HEK293 (cell line): ENCODE measurements around the gene MTFR1L.
A peak's percentile ranks its signal among the peaks of the same experiment; 100 is the strongest.

ENCODE experiments used
- EGR2 ChIP-seq: fragments of 450-650 bp; formaldehyde crosslinking; IDR thresholded peaks from 2 replicates; pipeline ENCODE4 v1.5.1; 2016; ENCODE audit warnings: low read depth, missing biosample characterization, missing genetic modification characterization
- FEZF1 ChIP-seq: fragments of 450-650 bp; formaldehyde crosslinking; IDR thresholded peaks from 2 replicates; pipeline ENCODE4 v1.5.1; 2016; ENCODE audit warnings: missing biosample characterization, missing genetic modification characterization
- GLIS1 ChIP-seq: fragments of 450-650 bp; formaldehyde crosslinking; IDR thresholded peaks from 2 replicates; pipeline ENCODE4 v1.5.1; 2016; ENCODE audit warnings: missing biosample characterization, missing genetic modification characterization
- GLIS2 ChIP-seq: fragments of 450-650 bp; formaldehyde crosslinking; IDR thresholded peaks from 2 replicates; pipeline ENCODE4 v1.5.1; 2016; ENCODE audit warnings: missing biosample characterization, missing genetic modification characterization
- HOXD13 ChIP-seq: sonication (generic); formaldehyde crosslinking; IDR thresholded peaks from 2 replicates; pipeline ENCODE4 v1.8.0; 2022; ENCODE audit warnings: missing genetic modification reagents, borderline replicate concordance
- KLF1 ChIP-seq: fragments of 450-650 bp; formaldehyde crosslinking; IDR thresholded peaks from 2 replicates; pipeline ENCODE4 v1.5.1; 2016; ENCODE audit warnings: missing biosample characterization, missing genetic modification characterization
- OVOL3 ChIP-seq: fragments of 450-650 bp; formaldehyde crosslinking; IDR thresholded peaks from 2 replicates; pipeline ENCODE4 v1.5.1; 2016; ENCODE audit warnings: missing biosample characterization, missing genetic modification characterization
- ZNF121 ChIP-seq: fragments of 450-650 bp; formaldehyde crosslinking; IDR thresholded peaks from 2 replicates; pipeline ENCODE4 v1.5.1; 2016; ENCODE audit warnings: missing biosample characterization, missing genetic modification characterization
- ZNF133 ChIP-seq: fragments of 450-650 bp; formaldehyde crosslinking; IDR thresholded peaks from 2 replicates; pipeline ENCODE4 v1.5.1; 2016; ENCODE audit warnings: missing biosample characterization, missing genetic modification characterization
- ZNF354C ChIP-seq: fragments of 450-650 bp; formaldehyde crosslinking; IDR thresholded peaks from 2 replicates; pipeline ENCODE4 v1.5.1; 2016; ENCODE audit warnings: missing biosample characterization, missing genetic modification characterization, low read depth, borderline replicate concordance
- ZNF37A ChIP-seq: fragments of 450-650 bp; IDR thresholded peaks from 2 replicates; pipeline ENCODE4 v1.5.1; 2018; ENCODE audit warnings: missing biosample characterization, missing genetic modification characterization
- ZNF501 ChIP-seq: fragments of 450-650 bp; formaldehyde crosslinking; IDR thresholded peaks from 2 replicates; pipeline ENCODE4 v1.5.1; 2016; ENCODE audit warnings: missing biosample characterization, missing genetic modification characterization
- ZNF658 ChIP-seq: fragments of 450-650 bp; formaldehyde crosslinking; IDR thresholded peaks from 2 replicates; pipeline ENCODE4; 2016; ENCODE audit warnings: missing biosample characterization, missing genetic modification characterization
- ZNF660 ChIP-seq: fragments of 450-650 bp; IDR thresholded peaks from 2 replicates; pipeline ENCODE4 v1.5.1; 2018; ENCODE audit warnings: missing biosample characterization, mild to moderate bottlenecking, missing genetic modification characterization
- ZNF701 ChIP-seq: fragments of 450-650 bp; formaldehyde crosslinking; IDR thresholded peaks from 2 replicates; pipeline ENCODE4 v1.5.1; 2016; ENCODE audit warnings: missing biosample characterization, missing genetic modification characterization
- ZNF791 ChIP-seq: fragments of 450-650 bp; formaldehyde crosslinking; IDR thresholded peaks from 2 replicates; pipeline ENCODE4 v1.5.1; 2016; ENCODE audit warnings: missing biosample characterization, missing genetic modification characterization
- ZNF843 ChIP-seq: fragments of 450-650 bp; formaldehyde crosslinking; IDR thresholded peaks from 2 replicates; pipeline ENCODE4 v1.5.1; 2016; ENCODE audit warnings: missing biosample characterization, missing genetic modification characterization
- TF ChIP-seq, protein P1 (sequence below): fragments of 450-650 bp; formaldehyde crosslinking; IDR thresholded peaks from 2 replicates; pipeline ENCODE4 v1.5.1; 2016; ENCODE audit warnings: missing biosample characterization, missing genetic modification characterization
- TF ChIP-seq, protein P2 (sequence below): fragments of 450-650 bp; formaldehyde crosslinking; IDR thresholded peaks from 2 replicates; pipeline ENCODE4 v1.5.1; 2017; ENCODE audit warnings: missing biosample characterization, missing genetic modification characterization
- TF ChIP-seq, protein P3 (sequence below): fragments of 450-650 bp; IDR thresholded peaks from 2 replicates; pipeline ENCODE4 v1.5.1; 2018; ENCODE audit warnings: missing biosample characterization, mild to moderate bottlenecking, missing genetic modification characterization
- TF ChIP-seq, protein P4 (sequence below): fragments of 450-650 bp; IDR thresholded peaks from 2 replicates; pipeline ENCODE4 v1.5.1; 2018; ENCODE audit warnings: missing biosample characterization, missing genetic modification characterization
- TF ChIP-seq, protein P5 (sequence below): fragments of 450-650 bp; formaldehyde crosslinking; IDR thresholded peaks from 2 replicates; pipeline ENCODE4; 2016; ENCODE audit warnings: missing biosample characterization, missing genetic modification characterization
- TF ChIP-seq, protein P6 (sequence below): fragments of 450-650 bp; formaldehyde crosslinking; IDR thresholded peaks from 2 replicates; pipeline ENCODE4 v1.5.0; 2017; ENCODE audit warnings: missing biosample characterization, missing genetic modification characterization, borderline replicate concordance
- TF ChIP-seq, protein P7 (sequence below): fragments of 450-650 bp; formaldehyde crosslinking; IDR thresholded peaks from 2 replicates; pipeline ENCODE4 v1.5.1; 2016; ENCODE audit warnings: missing biosample characterization, missing genetic modification characterization

MTFR1L gene

DNA sequence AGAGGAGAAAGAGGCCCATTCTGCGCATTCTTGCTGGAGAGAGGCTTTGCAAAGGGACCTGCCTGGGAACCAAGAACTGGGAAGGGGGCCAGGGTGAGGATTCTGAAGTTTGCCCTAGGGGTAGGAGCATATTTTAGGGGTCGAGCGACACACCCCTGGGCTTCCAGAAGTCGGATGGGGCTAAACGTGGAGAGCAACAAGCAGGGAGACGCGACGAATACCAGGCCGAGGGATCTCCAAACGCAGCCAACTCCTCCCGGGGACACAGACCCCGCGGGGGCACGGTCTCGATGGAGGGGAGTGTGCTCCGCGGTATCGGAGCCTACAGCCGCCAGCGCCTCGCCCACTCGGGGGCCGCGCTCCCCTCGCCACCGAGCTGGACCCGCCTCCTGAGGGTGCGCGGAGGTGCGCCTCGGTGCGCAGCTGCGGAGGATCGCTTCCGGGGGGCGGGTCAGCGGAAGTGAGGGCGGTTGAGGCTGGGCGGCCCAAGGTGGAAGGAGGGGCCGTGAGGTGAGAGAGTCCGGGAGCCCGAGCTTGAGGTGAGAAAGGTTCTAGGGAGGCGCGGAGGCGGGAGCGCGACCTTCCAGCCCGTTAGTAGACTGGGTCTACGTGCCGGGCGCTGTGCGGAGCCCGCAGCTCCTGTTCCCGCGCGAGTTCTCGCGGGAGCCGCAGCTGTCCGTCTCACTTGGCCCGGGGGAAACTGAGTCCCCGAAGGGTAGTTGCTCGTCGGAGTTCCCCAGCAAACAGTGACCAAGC lies at the start of gene MTFR1L (continued):
- TF ChIP-seq, protein P1, sequence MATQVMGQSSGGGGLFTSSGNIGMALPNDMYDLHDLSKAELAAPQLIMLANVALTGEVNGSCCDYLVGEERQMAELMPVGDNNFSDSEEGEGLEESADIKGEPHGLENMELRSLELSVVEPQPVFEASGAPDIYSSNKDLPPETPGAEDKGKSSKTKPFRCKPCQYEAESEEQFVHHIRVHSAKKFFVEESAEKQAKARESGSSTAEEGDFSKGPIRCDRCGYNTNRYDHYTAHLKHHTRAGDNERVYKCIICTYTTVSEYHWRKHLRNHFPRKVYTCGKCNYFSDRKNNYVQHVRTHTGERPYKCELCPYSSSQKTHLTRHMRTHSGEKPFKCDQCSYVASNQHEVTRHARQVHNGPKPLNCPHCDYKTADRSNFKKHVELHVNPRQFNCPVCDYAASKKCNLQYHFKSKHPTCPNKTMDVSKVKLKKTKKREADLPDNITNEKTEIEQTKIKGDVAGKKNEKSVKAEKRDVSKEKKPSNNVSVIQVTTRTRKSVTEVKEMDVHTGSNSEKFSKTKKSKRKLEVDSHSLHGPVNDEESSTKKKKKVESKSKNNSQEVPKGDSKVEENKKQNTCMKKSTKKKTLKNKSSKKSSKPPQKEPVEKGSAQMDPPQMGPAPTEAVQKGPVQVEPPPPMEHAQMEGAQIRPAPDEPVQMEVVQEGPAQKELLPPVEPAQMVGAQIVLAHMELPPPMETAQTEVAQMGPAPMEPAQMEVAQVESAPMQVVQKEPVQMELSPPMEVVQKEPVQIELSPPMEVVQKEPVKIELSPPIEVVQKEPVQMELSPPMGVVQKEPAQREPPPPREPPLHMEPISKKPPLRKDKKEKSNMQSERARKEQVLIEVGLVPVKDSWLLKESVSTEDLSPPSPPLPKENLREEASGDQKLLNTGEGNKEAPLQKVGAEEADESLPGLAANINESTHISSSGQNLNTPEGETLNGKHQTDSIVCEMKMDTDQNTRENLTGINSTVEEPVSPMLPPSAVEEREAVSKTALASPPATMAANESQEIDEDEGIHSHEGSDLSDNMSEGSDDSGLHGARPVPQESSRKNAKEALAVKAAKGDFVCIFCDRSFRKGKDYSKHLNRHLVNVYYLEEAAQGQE (tag by site-specific recombination): 0 out of 2 replicates have a peak, but pooled peaks have one; percentile 16
- TF ChIP-seq, protein P2, sequence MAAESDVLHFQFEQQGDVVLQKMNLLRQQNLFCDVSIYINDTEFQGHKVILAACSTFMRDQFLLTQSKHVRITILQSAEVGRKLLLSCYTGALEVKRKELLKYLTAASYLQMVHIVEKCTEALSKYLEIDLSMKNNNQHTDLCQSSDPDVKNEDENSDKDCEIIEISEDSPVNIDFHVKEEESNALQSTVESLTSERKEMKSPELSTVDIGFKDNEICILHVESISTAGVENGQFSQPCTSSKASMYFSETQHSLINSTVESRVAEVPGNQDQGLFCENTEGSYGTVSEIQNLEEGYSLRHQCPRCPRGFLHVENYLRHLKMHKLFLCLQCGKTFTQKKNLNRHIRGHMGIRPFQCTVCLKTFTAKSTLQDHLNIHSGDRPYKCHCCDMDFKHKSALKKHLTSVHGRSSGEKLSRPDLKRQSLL (tag by site-specific recombination): peak; percentile 26; the same call in 1 of the 2 replicates
- no peak for TF ChIP-seq FEZF1 (tag by site-specific recombination)
- TF ChIP-seq ZNF501 (tag by site-specific recombination): peak; percentile 67; the same call in 1 of the 2 replicates
- TF ChIP-seq ZNF658 (tag by site-specific recombination): no peak
- TF ChIP-seq, protein P3, sequence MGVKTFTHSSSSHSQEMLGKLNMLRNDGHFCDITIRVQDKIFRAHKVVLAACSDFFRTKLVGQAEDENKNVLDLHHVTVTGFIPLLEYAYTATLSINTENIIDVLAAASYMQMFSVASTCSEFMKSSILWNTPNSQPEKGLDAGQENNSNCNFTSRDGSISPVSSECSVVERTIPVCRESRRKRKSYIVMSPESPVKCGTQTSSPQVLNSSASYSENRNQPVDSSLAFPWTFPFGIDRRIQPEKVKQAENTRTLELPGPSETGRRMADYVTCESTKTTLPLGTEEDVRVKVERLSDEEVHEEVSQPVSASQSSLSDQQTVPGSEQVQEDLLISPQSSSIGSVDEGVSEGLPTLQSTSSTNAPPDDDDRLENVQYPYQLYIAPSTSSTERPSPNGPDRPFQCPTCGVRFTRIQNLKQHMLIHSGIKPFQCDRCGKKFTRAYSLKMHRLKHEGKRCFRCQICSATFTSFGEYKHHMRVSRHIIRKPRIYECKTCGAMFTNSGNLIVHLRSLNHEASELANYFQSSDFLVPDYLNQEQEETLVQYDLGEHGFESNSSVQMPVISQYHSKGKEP (tag by site-specific recombination): no peak
- TF ChIP-seq HOXD13 (CRISPR knock-in tag): no peak
- TF ChIP-seq EGR2 (tag by site-specific recombination): peak; percentile 83
- TF ChIP-seq, protein P4, sequence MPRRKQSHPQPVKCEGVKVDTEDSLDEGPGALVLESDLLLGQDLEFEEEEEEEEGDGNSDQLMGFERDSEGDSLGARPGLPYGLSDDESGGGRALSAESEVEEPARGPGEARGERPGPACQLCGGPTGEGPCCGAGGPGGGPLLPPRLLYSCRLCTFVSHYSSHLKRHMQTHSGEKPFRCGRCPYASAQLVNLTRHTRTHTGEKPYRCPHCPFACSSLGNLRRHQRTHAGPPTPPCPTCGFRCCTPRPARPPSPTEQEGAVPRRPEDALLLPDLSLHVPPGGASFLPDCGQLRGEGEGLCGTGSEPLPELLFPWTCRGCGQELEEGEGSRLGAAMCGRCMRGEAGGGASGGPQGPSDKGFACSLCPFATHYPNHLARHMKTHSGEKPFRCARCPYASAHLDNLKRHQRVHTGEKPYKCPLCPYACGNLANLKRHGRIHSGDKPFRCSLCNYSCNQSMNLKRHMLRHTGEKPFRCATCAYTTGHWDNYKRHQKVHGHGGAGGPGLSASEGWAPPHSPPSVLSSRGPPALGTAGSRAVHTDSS (tag by site-specific recombination): no peak
- TF ChIP-seq, protein P5, sequence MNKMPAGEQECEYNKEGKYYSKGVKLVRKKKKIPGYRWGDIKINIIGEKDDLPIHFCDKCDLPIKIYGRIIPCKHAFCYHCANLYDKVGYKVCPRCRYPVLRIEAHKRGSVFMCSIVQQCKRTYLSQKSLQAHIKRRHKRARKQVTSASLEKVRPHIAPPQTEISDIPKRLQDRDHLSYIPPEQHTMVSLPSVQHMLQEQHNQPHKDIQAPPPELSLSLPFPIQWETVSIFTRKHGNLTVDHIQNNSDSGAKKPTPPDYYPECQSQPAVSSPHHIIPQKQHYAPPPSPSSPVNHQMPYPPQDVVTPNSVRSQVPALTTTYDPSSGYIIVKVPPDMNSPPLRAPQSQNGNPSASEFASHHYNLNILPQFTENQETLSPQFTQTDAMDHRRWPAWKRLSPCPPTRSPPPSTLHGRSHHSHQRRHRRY (tag by site-specific recombination): 0 out of 2 replicates have a peak, but pooled peaks have one; percentile 11
- TF ChIP-seq, protein P6, sequence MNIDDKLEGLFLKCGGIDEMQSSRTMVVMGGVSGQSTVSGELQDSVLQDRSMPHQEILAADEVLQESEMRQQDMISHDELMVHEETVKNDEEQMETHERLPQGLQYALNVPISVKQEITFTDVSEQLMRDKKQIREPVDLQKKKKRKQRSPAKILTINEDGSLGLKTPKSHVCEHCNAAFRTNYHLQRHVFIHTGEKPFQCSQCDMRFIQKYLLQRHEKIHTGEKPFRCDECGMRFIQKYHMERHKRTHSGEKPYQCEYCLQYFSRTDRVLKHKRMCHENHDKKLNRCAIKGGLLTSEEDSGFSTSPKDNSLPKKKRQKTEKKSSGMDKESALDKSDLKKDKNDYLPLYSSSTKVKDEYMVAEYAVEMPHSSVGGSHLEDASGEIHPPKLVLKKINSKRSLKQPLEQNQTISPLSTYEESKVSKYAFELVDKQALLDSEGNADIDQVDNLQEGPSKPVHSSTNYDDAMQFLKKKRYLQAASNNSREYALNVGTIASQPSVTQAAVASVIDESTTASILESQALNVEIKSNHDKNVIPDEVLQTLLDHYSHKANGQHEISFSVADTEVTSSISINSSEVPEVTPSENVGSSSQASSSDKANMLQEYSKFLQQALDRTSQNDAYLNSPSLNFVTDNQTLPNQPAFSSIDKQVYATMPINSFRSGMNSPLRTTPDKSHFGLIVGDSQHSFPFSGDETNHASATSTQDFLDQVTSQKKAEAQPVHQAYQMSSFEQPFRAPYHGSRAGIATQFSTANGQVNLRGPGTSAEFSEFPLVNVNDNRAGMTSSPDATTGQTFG (tag by site-specific recombination): 0 out of 2 replicates have a peak, but pooled peaks have one; percentile 3
- no peak for TF ChIP-seq ZNF701
- no peak for TF ChIP-seq ZNF121 (tag by site-specific recombination)
- TF ChIP-seq GLIS1 (tag by site-specific recombination): no peak; the same call in 1 of the 2 replicates
- 0 out of 2 replicates have a peak, but pooled peaks have one; percentile 26 for TF ChIP-seq ZNF843
- no peak for TF ChIP-seq ZNF791 (tag by site-specific recombination)
- TF ChIP-seq ZNF37A: peak; percentile 85
- TF ChIP-seq, protein P7, sequence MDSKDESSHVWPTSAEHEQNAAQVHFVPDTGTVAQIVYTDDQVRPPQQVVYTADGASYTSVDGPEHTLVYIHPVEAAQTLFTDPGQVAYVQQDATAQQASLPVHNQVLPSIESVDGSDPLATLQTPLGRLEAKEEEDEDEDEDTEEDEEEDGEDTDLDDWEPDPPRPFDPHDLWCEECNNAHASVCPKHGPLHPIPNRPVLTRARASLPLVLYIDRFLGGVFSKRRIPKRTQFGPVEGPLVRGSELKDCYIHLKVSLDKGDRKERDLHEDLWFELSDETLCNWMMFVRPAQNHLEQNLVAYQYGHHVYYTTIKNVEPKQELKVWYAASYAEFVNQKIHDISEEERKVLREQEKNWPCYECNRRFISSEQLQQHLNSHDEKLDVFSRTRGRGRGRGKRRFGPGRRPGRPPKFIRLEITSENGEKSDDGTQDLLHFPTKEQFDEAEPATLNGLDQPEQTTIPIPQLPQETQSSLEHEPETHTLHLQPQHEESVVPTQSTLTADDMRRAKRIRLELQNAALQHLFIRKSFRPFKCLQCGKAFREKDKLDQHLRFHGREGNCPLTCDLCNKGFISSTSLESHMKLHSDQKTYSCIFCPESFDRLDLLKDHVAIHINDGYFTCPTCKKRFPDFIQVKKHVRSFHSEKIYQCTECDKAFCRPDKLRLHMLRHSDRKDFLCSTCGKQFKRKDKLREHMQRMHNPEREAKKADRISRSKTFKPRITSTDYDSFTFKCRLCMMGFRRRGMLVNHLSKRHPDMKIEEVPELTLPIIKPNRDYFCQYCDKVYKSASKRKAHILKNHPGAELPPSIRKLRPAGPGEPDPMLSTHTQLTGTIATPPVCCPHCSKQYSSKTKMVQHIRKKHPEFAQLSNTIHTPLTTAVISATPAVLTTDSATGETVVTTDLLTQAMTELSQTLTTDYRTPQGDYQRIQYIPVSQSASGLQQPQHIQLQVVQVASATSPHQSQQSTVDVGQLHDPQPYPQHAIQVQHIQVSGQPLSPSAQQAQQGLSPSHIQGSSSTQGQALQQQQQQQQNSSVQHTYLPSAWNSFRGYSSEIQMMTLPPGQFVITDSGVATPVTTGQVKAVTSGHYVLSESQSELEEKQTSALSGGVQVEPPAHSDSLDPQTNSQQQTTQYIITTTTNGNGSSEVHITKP (tag by site-specific recombination): peak; percentile 87
- TF ChIP-seq GLIS2 (tag by site-specific recombination): peak; percentile 85
- no peak for TF ChIP-seq OVOL3
- TF ChIP-seq ZNF133 (tag by site-specific recombination): no peak
- peak; percentile 87 for TF ChIP-seq KLF1 (tag by site-specific recombination)
- 0 out of 2 replicates have a peak, but pooled peaks have one; percentile 22 for TF ChIP-seq ZNF660 (tag by site-specific recombination)
- no peak for TF ChIP-seq ZNF354C
